Type B pancreatic cell (in vitro differentiated cells): ENCODE results near the gene ERVFRD-1. TPM values are rescaled to one million over a fixed set of nuclear protein-coding genes. Genes with fewer than 3 reads are reported as not detected.

Experiments
- DNase-seq: peaks from one replicate; pipeline ENCODE4 v3.0.0; 2021; ENCODE audit warnings: mixed read lengths; ENCODE audit not compliant: unreplicated experiment; ENCODE audit errors: extremely low spot score
- H3K27ac Mint-ChIP-seq: 2 replicates; pipeline ENCODE4 v1.8.0; 2021; ENCODE audit warnings: mild to moderate bottlenecking, mixed read lengths
- H3K27me3 Mint-ChIP-seq: 2 replicates; pipeline ENCODE4 v1.8.0; 2021; ENCODE audit warnings: mixed read lengths
- H3K36me3 Mint-ChIP-seq: 2 replicates; pipeline ENCODE4 v1.8.0; 2021; ENCODE audit warnings: mixed read lengths
- H3K4me1 Mint-ChIP-seq: one replicate; pipeline ENCODE4 v1.8.0; 2021; ENCODE audit warnings: mixed read lengths; ENCODE audit not compliant: unreplicated experiment
- H3K4me3 Mint-ChIP-seq: 2 replicates; pipeline ENCODE4 v1.8.0; 2021; ENCODE audit warnings: mild to moderate bottlenecking, mixed read lengths
- H3K9me3 Mint-ChIP-seq: 2 replicates; pipeline ENCODE4 v1.8.0; 2021; ENCODE audit warnings: mixed read lengths
- total RNA-seq: library from RNA; stranded (reverse); gene quantifications from 2 replicates; pipeline ENCODE4 v1.2.1, GENCODE V29; 2021; ENCODE audit warnings: low replicate concordance
- TF ChIP-seq, protein P1 (sequence below): fragments of 200-600 bp; sonication (generic); conservative IDR thresholded peaks from 2 replicates; pipeline ENCODE4 v1.5.0; 2021; ENCODE audit warnings: antibody characterized with exemption, mild to moderate bottlenecking

The ERVFRD-1 gene
- total RNA-seq, 1 donor from 2014 or later: not detected

DNA sequence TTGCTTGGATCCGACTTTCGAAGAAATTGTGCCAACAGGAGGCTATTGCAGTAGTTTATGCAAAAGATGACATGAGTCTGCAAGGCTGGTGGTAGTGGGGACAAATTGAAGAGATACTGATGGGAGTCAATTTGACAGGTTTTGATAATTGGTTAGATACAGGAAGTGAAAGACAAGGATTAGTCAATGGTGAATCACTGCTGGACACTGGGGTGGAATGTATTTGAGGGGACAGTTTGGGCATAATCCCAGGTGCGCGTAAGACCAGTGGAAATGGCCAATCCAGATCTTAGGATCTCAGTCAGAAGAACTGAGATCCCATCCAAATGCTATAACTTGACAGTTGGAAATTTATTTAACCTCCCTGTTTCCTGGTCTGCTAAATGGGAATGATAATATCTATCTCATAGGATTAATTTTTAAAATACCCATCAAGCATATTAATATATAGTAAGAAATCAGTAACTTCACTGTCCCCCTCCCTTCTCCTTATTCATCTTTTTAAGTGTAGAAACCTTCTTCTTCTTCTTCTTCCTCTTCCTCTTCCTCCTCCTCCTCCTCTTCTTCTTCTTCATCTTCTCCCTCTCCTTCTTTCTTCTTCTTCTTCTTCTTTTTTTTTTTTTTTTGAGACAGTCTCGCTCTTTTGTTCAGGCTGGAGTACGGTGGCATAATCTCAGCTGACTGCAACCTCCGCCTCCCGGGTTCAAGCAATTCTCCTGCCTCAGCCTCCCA, 30.9 kb upstream of the ERVFRD-1 start:
- Mint-ChIP-seq H3K36me3 (no peaks in the 10 kb centered on the region), H3K4me3 (no peak overlapping the region), H3K27ac (no peak overlapping the region), H3K4me1 (peaks cover 6% of the 10 kb centered on the region), H3K27me3 (no peaks in the 10 kb centered on the region), H3K9me3 (no peaks in the 10 kb centered on the region)
- TF ChIP-seq, protein P1, sequence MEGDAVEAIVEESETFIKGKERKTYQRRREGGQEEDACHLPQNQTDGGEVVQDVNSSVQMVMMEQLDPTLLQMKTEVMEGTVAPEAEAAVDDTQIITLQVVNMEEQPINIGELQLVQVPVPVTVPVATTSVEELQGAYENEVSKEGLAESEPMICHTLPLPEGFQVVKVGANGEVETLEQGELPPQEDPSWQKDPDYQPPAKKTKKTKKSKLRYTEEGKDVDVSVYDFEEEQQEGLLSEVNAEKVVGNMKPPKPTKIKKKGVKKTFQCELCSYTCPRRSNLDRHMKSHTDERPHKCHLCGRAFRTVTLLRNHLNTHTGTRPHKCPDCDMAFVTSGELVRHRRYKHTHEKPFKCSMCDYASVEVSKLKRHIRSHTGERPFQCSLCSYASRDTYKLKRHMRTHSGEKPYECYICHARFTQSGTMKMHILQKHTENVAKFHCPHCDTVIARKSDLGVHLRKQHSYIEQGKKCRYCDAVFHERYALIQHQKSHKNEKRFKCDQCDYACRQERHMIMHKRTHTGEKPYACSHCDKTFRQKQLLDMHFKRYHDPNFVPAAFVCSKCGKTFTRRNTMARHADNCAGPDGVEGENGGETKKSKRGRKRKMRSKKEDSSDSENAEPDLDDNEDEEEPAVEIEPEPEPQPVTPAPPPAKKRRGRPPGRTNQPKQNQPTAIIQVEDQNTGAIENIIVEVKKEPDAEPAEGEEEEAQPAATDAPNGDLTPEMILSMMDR: no peak
- no peak for DNase-seq

DNA sequence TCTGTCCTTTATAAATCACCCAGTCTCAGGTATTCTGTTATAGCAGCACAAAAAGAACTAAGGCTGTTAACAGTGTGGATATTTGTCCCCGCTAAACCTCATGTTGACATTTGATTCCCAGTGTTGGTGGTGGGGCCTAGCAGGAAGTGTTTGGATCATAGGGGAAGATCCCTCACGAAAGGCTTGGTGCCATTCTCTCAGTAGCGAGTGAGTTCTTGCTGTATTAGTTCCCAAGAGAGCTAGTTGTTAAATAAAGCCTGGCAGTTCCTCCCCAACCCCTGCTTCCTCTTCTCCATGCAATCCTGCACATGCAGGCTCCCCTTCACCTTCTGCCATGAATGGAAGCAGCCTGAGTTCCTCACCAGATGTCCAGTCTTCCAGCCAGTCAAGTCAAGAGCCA, 29.8 kb upstream of the ERVFRD-1 start:
- Mint-ChIP-seq H3K9me3 (no peaks in the 10 kb centered on the region), H3K36me3 (peaks cover 2% of the 10 kb centered on the region), H3K4me3 (no peak overlapping the region), H3K27me3 (no peaks in the 10 kb centered on the region), H3K27ac (no peak overlapping the region), H3K4me1 (peaks cover 6% of the 10 kb centered on the region)
- TF ChIP-seq, protein P1: no peak
- DNase-seq: no peak

DNA sequence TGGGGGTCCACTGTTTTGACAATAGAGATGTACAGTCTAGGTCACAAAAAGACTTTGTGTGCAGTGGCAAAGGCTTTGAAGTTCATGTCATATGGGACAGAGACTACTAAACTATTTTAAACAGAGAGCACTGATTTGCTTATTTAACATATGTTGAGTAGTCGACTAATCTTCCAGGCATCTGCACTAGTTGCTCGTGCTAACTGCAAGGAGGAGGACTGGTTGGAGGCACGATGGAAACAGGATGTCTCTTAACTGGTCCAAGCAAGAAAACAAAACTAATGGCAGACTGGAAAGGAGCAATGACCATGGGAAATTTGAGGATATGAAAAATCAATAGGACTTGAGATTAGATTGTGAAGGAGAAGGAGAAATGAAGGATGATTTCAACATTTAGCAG, 28.5 kb upstream of the ERVFRD-1 start:
- peaks cover 7% of the 10 kb centered on the region for H3K36me3 Mint-ChIP-seq

DNA sequence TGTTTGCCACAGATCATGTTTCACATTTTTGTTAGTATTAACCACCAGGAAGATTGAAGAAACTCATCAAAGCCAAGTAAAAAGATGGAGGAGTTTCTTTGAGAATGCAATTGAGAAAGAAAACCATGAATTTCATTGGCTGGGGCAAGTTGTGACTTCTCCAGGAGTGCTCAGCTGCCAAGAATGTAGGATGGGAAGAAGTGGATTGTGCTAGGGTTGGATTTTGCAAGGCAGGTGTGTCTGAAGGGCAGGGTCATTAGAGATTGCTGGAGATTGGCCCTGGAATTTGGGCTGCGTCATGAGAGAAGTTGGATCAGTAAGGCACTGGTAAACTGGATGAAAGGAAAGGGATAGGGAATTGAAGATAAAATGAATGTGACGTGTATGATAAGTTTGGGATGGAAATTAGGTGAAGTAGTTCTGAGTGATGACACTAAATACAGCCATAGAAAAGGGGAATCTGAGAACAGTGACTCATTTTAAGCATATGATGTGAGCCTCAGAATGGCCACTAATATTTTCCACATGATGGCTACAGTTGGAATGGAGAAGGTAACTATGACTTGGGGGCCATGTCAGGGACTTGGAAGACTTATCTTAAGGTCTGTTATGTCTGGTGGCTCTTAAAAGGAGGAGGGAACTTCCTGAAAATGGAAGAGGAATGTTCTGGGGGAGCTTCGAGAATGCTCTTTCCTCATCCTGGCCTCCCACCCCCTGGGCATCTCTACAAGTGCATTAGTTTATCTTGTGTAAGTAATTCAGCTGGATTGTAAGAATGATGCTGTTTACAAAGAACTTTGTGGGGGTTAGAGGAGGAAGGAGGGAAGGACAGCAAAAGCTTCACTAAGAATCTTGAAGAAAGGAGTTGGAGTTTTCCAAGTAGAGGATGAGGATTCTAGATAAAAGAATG, 27.8 kb upstream of the ERVFRD-1 start:
- TF ChIP-seq, protein P1: no peak
- H3K27me3 Mint-ChIP-seq: no peaks in the 10 kb centered on the region

More for the DNA sequence above, 28.5 kb upstream of the ERVFRD-1 start:
- no peak for DNase-seq
- no peaks in the 10 kb centered on the region for H3K9me3 Mint-ChIP-seq
- no peak overlapping the region for H3K27ac Mint-ChIP-seq
- TF ChIP-seq, protein P1: no peak
- H3K4me3 Mint-ChIP-seq: no peak overlapping the region
- peaks cover 6% of the 10 kb centered on the region for H3K4me1 Mint-ChIP-seq
- H3K27me3 Mint-ChIP-seq: no peaks in the 10 kb centered on the region

DNA sequence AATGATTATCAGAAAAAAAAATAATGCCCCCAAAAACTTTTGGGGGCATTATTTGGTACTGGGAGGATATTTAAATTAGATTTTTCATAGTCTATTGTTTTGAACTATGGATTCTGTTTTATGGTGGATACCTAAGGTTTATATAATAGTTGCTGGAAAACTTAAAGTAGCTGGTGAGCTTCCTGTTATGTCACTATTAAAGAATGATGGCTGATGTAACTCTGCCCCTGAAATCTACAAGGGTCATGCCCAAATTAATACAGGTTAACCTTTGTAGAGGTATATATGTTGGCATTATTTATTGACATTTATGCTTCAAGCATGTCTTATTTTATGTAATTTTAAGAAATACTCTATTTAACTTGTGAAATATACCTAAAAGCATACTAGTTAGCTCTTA, 25.3 kb upstream of the ERVFRD-1 start:
- Mint-ChIP-seq H3K36me3 (peaks cover 14% of the 10 kb centered on the region), H3K9me3 (no peaks in the 10 kb centered on the region), H3K4me1 (no peaks in the 10 kb centered on the region), H3K4me3 (no peak overlapping the region), H3K27ac (no peak overlapping the region), H3K27me3 (no peaks in the 10 kb centered on the region)
- TF ChIP-seq, protein P1: no peak
- no peak for DNase-seq

More for the DNA sequence above, 27.8 kb upstream of the ERVFRD-1 start:
- no peak overlapping the region for H3K4me3 Mint-ChIP-seq
- DNase-seq: no peak
- peak overlapping the region; percentile 3 for H3K27ac Mint-ChIP-seq
- peaks cover 1% of the 10 kb centered on the region for H3K4me1 Mint-ChIP-seq
- H3K9me3 Mint-ChIP-seq: no peaks in the 10 kb centered on the region
- peaks cover 14% of the 10 kb centered on the region for H3K36me3 Mint-ChIP-seq
